Measurements from ENCODE around the gene ACY1.

- TF ChIP-seq CTCF (IDR thresholded peaks at IDR 0.05; ENCODE audit: low read length), result no peak
- no peak for TF ChIP-seq EZH2phosphoT487 (IDR thresholded peaks at IDR 0.05; ENCODE audit: low read length)
Observed at GRCh38 chr3:51998774-51999173, 15.4 kb downstream of the ACY1 start.

Measured in MM.1S (cell line).